Spleen (tissue), 7 donors: Measurements from ENCODE around the gene CARD19.

Experiments used
- POLR2A ChIP-seq, 3 donors: fragments of 450-650 bp; IDR thresholded peaks; one replicate each; pipeline ENCODE4 v1.5.1; 2017; ENCODE audit warnings: antibody characterized with exemption in 3 of 3, mild to moderate bottlenecking in 1 of 3
- TF ChIP-seq, protein P1 (sequence below), 11 experiments: fragments of 200-600 bp in 7 of 11; fragments of 450-650 bp in 4 of 11; sonication (generic) in 4 of 11; IDR thresholded peaks in 8 of 11; conservative IDR thresholded peaks in 3 of 11; 1 replicate in 7 of 11; 2 replicates in 4 of 11; pipeline versions ENCODE4 v1.4.0 to v1.8.0; 2016 to 2021; ENCODE audit warnings: antibody characterized with exemption in 11 of 11, inconsistent platforms in 4 of 11, mild to moderate bottlenecking in 1 of 11
- donor health status: DM: no; HTN: no; CAD: no; lungs with moderate emphysema.
- donor health status: DM: no; HTN: no; CAD: no.
- donor health status: DM: no; HTN: no; CAD: no.

DNA sequence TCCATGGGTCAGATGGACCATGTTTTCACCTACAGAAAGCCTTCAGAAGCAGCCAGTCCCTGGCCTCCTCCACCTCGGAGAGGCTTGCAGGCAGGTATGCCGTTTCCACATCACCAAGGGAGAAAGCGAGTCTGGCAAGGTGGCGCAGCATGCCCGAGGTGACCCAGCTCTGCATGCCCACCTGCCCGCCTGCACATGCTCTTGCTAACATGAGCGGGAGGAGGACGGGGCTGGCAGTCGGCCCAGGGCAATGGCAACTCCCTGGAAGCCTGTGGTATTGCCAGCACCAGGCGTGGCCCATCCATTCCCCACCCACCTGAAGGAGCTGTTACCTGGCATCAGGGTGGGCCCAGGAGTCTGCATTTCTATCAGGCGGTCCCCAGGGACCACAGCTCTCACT lies 41.3 kb downstream of the CARD19 start:
- TF ChIP-seq POLR2A (IDR thresholded peaks at IDR 0.05) = no peak
- TF ChIP-seq, protein P1, sequence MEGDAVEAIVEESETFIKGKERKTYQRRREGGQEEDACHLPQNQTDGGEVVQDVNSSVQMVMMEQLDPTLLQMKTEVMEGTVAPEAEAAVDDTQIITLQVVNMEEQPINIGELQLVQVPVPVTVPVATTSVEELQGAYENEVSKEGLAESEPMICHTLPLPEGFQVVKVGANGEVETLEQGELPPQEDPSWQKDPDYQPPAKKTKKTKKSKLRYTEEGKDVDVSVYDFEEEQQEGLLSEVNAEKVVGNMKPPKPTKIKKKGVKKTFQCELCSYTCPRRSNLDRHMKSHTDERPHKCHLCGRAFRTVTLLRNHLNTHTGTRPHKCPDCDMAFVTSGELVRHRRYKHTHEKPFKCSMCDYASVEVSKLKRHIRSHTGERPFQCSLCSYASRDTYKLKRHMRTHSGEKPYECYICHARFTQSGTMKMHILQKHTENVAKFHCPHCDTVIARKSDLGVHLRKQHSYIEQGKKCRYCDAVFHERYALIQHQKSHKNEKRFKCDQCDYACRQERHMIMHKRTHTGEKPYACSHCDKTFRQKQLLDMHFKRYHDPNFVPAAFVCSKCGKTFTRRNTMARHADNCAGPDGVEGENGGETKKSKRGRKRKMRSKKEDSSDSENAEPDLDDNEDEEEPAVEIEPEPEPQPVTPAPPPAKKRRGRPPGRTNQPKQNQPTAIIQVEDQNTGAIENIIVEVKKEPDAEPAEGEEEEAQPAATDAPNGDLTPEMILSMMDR (IDR thresholded peaks at IDR 0.05 in 8 of 11, conservative IDR thresholded peaks at IDR 0.05 in 3 of 11) = no peak
